GM18498 (cell line): ENCODE results near the gene TAF11.
"Not testable (repeated sequence)": the region's sequence is repeated elsewhere in the genome, so short reads cannot be mapped to it uniquely, and the experiment has no call there.

Experiments used
- ATAC-seq: cut with Tn5 transposase; IDR thresholded peaks from one replicate; pipeline ENCODE4 v1.9.1; 2021; ENCODE audit warnings: mild to moderate bottlenecking, moderate library complexity; ENCODE audit not compliant: unreplicated experiment

The TAF11 gene

DNA sequence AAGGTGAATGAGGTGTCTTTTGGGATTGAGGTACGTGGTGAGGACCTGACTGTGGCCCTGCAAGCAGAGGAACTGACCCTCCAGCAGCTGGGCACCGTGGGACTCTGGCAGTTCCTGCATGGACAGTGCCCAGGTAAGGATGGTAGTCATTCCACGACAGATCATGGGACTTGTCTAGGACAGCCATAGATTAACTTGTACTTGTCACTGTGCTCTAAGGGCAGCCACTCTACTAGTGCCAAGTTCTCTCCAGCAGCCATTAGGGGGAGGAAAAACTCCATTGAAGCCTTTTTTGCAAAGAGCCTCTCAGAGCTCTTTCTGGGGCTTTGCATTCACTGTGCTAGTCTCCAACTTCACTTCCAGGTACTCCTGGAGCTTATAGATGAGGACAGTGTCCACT lies 20.4 kb downstream of the TAF11 start:
- no peak for ATAC-seq

DNA sequence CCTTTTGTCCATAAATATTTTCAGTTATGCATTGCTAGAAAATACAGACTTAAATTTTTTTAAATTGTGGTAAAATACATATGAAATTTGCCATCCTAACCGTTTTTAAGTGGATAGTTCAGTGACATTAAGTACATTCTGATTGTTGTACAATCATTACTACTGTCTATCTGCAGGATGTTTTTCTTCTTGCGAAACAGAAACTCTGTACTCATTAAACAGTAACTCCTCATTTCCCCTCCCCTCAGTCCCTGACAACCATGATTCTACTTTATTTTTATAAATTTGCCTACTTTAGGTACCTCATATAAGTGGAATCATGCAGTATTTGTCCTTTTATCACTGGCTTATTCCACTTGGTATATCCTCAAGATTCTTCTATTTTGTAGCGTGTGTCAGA lies 21.3 kb downstream of the TAF11 start:
- no peak for ATAC-seq

DNA sequence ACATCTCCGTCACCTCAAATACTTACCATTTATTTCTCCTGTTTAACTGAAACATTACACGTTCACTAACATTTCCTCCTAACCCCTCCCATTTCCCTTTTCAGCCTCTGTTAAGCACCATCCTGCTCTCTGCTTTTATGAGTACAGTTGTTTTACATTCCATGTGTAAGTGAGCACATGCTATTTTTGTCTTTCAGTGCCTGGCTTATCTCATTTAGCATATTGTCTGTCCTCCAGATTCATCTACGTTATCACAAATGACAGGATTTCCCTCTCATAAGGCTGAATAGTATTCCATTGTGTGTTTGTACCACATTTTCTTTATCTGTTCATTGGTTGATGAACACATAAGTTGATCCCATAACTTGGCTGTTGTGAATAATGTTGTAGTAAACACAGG lies 22.7 kb downstream of the TAF11 start:
- ATAC-seq = no peak

DNA sequence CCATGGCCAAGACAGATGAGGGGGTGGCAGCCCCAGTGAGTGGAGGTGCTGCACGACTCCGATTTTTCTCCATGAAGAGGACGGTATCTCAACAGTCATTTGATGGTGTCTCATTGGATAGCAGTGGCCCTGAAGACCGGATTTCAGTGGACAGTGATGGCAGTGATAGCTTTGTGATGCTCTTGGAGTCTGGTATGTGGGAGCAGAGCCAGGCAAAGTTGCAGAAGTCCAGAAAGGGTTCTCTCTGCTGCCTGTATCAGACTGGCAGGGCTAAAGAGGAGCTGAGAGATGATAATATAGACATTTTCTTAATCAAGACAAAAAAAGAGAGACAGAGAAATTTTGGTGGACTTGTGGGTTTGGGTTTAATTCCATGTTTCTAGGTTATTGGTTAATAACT lies 23.8 kb downstream of the TAF11 start:
- no peak for ATAC-seq

GRCh38 chr6:34860776-34861175 lies 27.1 kb downstream of the TAF11 start:
- no peak for ATAC-seq

GRCh38 chr6:34859951-34860350 lies 27.9 kb downstream of the TAF11 start:
- ATAC-seq = no peak

- no peak for ATAC-seq
Measured at GRCh38 chr6:34858681-34859080, 29.2 kb downstream of the TAF11 start.

DNA sequence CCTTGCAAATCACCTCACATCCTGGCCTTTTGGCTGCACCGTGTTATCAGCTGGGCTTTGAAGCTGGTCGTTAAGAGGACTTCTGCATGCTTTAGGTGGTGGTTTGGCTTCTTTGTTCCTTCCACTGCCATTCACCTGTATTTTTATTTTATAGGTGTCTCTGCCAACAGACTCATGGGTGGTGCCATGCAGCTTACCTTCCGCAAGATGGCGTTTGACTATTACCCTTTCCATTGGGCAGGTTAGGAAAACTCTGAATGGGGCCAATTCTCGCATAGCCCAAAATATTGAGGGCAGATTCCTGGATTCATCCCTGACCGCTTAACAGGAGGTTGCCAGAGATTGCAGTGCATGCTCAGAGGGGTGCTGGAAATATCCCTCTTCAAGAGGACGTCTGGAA lies 32.4 kb downstream of the TAF11 start:
- ATAC-seq = no peak

GRCh38 chr6:34852406-34853085 lies 35.3 kb downstream of the TAF11 start:
- ATAC-seq = no peak

DNA sequence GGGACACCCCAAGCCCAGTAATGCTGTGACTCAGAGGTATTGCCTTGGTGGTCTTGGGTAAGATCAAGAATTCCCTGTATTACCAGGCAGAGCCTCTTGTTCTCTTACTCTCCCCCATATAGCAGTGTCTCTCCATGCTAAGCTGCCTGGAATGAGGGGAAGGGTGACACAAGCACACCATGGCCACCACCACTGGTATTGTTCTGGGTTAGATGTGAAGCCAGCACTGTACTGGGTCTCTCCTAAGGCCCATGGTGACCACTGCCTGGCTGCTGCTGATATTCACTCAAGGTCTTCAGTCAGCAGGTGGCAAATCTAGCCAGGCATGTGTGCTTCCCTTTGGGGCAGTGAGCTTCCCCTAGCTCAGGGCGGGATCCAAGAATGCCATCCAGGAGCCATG lies 36.5 kb downstream of the TAF11 start:
- ATAC-seq = no peak

- not testable (repeated sequence) for ATAC-seq
Measured at GRCh38 chr6:34849066-34849465, 38.8 kb downstream of the TAF11 start.

GRCh38 chr6:34839666-34840352 lies 48.0 kb downstream of the TAF11 start:
- ATAC-seq = no peak

DNA sequence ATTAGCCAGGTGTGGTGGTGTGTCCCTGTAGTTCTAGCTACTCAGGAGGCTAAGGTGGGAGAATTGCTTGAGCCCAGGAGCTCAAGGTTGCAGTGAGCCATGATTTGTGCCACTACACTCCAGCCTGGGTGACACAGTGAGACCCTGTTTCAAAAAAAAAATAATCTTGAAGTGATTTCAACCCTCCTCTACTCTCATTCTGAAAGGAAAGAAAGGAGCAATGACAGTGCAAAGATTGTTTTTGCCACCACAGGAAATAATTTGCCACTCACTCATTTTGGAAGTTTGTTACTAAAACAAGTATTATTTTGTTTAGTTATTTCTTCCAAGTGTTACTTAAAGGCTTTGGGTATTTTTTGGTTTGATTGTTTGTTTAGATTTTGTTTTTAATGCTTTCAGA lies 50.3 kb downstream of the TAF11 start:
- ATAC-seq = no peak

GRCh38 chr6:34836451-34836850 lies 51.4 kb downstream of the TAF11 start:
- ATAC-seq = no peak

GRCh38 chr6:34836008-34836407 lies 51.8 kb downstream of the TAF11 start:
- ATAC-seq = no peak

DNA sequence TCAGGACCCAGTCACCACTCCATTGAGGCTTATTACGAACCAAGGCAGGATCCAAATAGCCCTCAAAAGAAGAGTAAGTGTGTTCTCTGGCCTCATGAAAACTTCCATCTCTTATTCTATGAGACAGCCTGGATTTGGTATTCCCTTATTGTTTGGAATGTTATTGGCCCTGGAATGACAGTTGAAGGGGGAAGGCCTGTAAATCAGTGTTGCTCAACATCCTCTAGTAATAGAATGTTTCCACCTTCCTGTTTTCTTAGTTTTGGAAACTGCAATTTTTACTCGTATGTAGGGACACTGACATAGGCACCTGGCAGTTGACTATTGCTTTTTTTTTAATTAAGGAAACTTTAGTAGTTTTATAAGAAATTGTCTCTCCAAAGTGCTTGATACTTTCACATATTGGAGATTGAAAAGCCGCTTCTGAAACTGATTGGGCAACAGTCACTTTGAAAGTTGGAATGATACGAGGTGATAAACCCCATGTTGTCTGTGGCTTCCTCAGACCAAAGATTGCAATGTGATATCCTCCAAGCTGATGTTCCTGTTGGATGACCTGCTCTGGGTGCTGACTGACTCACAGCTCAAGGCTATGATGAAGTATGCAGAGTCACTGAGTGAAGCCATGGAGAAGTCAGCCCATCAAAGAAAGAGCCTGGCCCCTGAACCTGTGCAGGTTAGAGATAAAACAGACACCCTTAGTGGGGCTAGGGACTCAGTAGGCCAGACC lies 52.9 kb downstream of the TAF11 start:
- no peak for ATAC-seq

- ATAC-seq = no peak
Measured at GRCh38 chr6:34832942-34833341, 54.9 kb downstream of the TAF11 start.

DNA sequence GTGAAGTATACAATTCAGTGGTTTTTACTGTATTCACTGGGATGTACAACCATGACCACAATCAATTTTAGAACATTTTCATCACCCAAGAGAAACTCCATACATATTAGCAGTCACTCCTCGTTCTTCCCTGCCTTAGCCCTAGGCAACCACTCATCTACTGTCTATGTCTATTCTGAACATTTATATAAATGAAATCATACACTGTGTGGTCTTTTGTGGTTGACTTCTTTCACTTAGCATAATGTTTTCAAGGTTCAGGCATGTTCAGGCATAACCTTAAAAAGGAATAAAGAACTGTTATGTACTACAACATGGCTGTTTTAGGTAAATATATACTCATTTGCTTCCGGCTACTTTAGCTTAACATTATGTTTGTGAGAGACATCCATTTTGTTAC lies 58.7 kb downstream of the TAF11 start:
- no peak for ATAC-seq
